ENCODE measurements around the gene SERPINF2.

SERPINF2 gene

DNA sequence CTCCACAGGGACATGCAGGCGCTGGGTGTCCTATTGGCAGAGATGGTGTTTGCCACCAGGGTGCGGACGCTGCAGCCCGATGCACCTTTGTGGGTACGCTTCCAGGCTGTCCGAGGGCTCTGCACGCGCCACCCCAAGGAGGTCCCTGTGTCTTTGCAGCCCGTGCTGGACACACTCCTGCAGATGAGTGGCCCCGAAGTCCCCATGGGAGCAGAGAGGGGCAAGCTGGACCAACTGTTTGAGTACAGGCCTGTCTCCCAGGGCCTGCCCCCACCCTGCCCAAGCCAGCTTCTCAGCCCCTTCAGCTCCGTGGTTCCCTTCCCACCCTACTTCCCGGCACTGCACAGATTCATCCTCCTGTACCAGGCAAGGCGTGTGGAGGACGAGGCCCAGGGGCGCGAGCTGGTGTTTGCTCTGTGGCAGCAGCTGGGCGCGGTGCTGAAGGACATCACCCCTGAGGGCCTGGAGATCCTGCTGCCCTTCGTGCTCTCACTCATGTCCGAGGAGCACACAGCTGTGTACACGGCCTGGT lies 15.3 kb upstream of the SERPINF2 start:
- Histone ChIP-seq H3K9me3 (ENCODE audit: low read length) (no peaks in the 10 kb centered on the region), H3K9me2 (ENCODE audit: low read depth, low read length) (no peaks in the 10 kb centered on the region), H3K27ac (ENCODE audit: low read depth, low read length, poor library complexity, severe bottlenecking) (peak overlapping the region; percentile 89), H2AFZ (ENCODE audit: low read length) (no peak overlapping the region), H3K4me1 (ENCODE audit: insufficient read depth, low read length, severe bottlenecking) (peaks cover 80% of the 10 kb centered on the region), H3K36me3 (ENCODE audit: insufficient read depth, low read length) (peaks cover 20% of the 10 kb centered on the region; the same call in 1 of the 2 replicates), H3K27me3 (ENCODE audit: insufficient read depth, low read length) (no peaks in the 10 kb centered on the region), H3K79me2 (ENCODE audit: insufficient read depth, low read length) (no peaks in the 10 kb centered on the region), H3F3A (ENCODE audit: insufficient read depth, low read length) (no peaks in the 10 kb centered on the region; the same call in 1 of the 2 replicates), H3K4me3 (ENCODE audit: low read depth, low read length, poor library complexity, severe bottlenecking) (peak overlapping the region; percentile 54), H4K20me1 (ENCODE audit: insufficient read depth, low read length) (no peaks in the 10 kb centered on the region), H3K9ac (ENCODE audit: low read length) (no peak overlapping the region; the same call in 1 of the 2 replicates), H3K4me2 (ENCODE audit: low read length) (peak overlapping the region; percentile 73)
- no peak for TF ChIP-seq EZH2 (IDR thresholded peaks at IDR 0.05; ENCODE audit: borderline replicate concordance, low read length)
- no peak for TF ChIP-seq CTCF (IDR thresholded peaks at IDR 0.05; ENCODE audit: low read length)

DNA sequence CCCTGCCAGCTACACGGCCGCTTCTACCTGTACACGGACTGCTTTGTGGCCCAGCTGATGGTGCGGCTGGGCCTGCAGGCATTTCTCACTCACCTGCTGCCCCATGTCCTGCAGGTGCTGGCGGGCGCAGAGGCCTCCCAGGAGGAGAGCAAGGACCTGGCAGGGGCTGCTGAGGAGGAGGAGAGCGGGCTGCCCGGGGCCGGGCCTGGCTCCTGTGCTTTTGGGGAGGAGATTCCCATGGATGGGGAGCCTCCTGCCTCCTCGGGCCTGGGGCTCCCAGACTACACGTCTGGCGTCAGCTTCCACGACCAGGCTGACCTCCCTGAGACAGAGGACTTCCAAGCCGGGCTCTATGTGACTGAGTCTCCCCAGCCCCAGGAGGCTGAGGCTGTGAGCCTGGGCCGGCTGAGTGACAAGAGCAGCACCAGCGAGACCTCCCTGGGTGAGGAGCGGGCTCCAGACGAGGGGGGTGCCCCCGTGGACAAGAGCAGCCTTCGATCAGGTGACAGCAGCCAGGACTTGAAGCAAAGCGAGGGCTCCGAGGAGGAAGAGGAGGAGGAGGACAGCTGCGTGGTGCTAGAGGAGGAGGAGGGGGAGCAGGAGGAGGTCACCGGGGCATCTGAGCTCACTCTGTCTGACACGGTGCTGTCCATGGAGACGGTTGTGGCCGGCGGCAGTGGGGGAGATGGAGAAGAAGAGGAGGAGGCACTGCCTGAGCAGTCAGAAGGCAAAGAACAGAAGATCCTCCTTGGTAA lies 14.6 kb upstream of the SERPINF2 start:
- Histone ChIP-seq H3K27me3 (ENCODE audit: insufficient read depth, low read length) (no peaks in the 10 kb centered on the region), H3K9ac (ENCODE audit: low read length) (peak overlapping the region; percentile 61; the same call in 1 of the 2 replicates), H3K4me3 (ENCODE audit: low read depth, low read length, poor library complexity, severe bottlenecking) (peak overlapping the region; percentile 54), H3K4me1 (ENCODE audit: insufficient read depth, low read length, severe bottlenecking) (peaks cover 80% of the 10 kb centered on the region), H4K20me1 (ENCODE audit: insufficient read depth, low read length) (no peaks in the 10 kb centered on the region), H3K36me3 (ENCODE audit: insufficient read depth, low read length) (peaks cover 20% of the 10 kb centered on the region; the same call in 1 of the 2 replicates), H3K27ac (ENCODE audit: low read depth, low read length, poor library complexity, severe bottlenecking) (peak overlapping the region; percentile 89), H2AFZ (ENCODE audit: low read length) (no peak overlapping the region), H3K4me2 (ENCODE audit: low read length) (peak overlapping the region; percentile 73), H3K9me3 (ENCODE audit: low read length) (no peaks in the 10 kb centered on the region), H3K9me2 (ENCODE audit: low read depth, low read length) (no peaks in the 10 kb centered on the region), H3K79me2 (ENCODE audit: insufficient read depth, low read length) (no peaks in the 10 kb centered on the region), H3F3A (ENCODE audit: insufficient read depth, low read length) (no peaks in the 10 kb centered on the region; the same call in 1 of the 2 replicates)
- no peak for TF ChIP-seq CTCF (IDR thresholded peaks at IDR 0.05; ENCODE audit: low read length)
- TF ChIP-seq EZH2 (IDR thresholded peaks at IDR 0.05; ENCODE audit: borderline replicate concordance, low read length), result no peak

DNA sequence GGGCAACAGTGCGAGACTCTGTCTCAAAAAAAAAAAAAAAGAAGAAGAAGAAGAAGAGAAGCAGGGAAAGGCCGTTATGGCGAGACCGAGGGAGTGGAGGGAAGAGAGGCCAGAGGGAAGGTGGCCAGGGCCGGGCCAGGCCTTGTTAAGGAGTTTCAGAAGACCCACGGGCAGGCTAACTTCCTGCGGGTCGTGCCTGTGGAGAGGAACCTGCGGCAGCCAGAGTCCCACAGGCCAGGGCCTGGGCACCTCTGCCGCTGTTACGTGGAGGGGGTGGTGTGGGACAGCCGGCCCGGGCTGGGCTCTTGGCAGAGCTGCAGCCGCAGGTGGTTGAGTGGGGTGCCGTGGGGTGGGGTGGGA lies 12.7 kb upstream of the SERPINF2 start:
- no peaks in the 10 kb centered on the region for H3K27me3 ChIP-seq (ENCODE audit: insufficient read depth, low read length)
- H3K36me3 ChIP-seq (ENCODE audit: insufficient read depth, low read length), result peaks cover 20% of the 10 kb centered on the region; the same call in 1 of the 2 replicates
- peaks cover 82% of the 10 kb centered on the region for H3K4me1 ChIP-seq (ENCODE audit: insufficient read depth, low read length, severe bottlenecking)
- H2AFZ ChIP-seq (ENCODE audit: low read length), result no peak overlapping the region
- H3K9ac ChIP-seq (ENCODE audit: low read length), result peak overlapping the region; percentile 57
- peak overlapping the region; percentile 29 for H3K4me3 ChIP-seq (ENCODE audit: low read depth, low read length, poor library complexity, severe bottlenecking)
- TF ChIP-seq EZH2 (IDR thresholded peaks at IDR 0.05; ENCODE audit: borderline replicate concordance, low read length) (no peak), CTCF (IDR thresholded peaks at IDR 0.05; ENCODE audit: low read length) (no peak)
- no peaks in the 10 kb centered on the region for H3F3A ChIP-seq (ENCODE audit: insufficient read depth, low read length)
- no peaks in the 10 kb centered on the region for H3K79me2 ChIP-seq (ENCODE audit: insufficient read depth, low read length)
- H3K9me3 ChIP-seq (ENCODE audit: low read length), result no peaks in the 10 kb centered on the region
- no peaks in the 10 kb centered on the region for H3K9me2 ChIP-seq (ENCODE audit: low read depth, low read length)
- H3K27ac ChIP-seq (ENCODE audit: low read depth, low read length, poor library complexity, severe bottlenecking), result peak overlapping the region; percentile 89
- H3K4me2 ChIP-seq (ENCODE audit: low read length), result peak overlapping the region; percentile 58
- H4K20me1 ChIP-seq (ENCODE audit: insufficient read depth, low read length), result no peaks in the 10 kb centered on the region
